ENCODE results near the gene GRID1.

DNA sequence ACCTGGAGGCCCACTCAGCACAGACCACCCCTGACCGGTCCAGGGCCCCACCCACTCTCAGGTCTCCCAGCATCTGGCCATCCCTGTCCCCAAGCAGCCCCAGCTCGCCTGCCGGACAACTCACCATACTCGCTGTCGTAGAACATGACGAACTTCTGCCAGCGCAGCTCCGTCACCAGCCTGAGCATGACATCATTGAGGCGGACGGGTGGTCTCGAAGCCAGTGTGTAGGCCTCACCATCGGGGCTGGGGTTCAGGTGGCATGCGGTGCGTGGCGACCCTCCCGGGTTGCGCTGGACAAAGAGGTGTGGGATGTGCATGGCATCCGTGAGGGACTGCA lies 160.4 kb downstream of the GRID1 start:
- TF ChIP-seq, protein P1, sequence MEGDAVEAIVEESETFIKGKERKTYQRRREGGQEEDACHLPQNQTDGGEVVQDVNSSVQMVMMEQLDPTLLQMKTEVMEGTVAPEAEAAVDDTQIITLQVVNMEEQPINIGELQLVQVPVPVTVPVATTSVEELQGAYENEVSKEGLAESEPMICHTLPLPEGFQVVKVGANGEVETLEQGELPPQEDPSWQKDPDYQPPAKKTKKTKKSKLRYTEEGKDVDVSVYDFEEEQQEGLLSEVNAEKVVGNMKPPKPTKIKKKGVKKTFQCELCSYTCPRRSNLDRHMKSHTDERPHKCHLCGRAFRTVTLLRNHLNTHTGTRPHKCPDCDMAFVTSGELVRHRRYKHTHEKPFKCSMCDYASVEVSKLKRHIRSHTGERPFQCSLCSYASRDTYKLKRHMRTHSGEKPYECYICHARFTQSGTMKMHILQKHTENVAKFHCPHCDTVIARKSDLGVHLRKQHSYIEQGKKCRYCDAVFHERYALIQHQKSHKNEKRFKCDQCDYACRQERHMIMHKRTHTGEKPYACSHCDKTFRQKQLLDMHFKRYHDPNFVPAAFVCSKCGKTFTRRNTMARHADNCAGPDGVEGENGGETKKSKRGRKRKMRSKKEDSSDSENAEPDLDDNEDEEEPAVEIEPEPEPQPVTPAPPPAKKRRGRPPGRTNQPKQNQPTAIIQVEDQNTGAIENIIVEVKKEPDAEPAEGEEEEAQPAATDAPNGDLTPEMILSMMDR (IDR thresholded peaks at IDR 0.05) = no peak
- TF ChIP-seq POLR2A (IDR thresholded peaks at IDR 0.05) = no peak

All from esophagus squamous epithelium (tissue), 4 donors.